Sigmoid colon (tissue), 7 donors: Measurements from ENCODE around the gene CDH13. TPM values are rescaled to one million over a fixed set of nuclear protein-coding genes. Genes with fewer than 3 reads are reported as not detected.

ENCODE experiments used
- DNase-seq: peaks from one replicate; pipeline ENCODE4 v3.0.0-alpha.2; 2019
- H3K27ac ChIP-seq, 4 donors: fragments of 200-600 bp; sonication (generic); one replicate each; pipeline ENCODE4 v1.5.1; 2016 to 2019; ENCODE audit warnings: mild to moderate bottlenecking in 1 of 4
- H3K27me3 ChIP-seq, 3 donors: fragments of 200-600 bp; sonication (generic); one replicate each; pipeline ENCODE4 v1.5.1; 2019; ENCODE audit warnings: mild to moderate bottlenecking in 1 of 3
- H3K36me3 ChIP-seq, 4 donors: fragments of 200-600 bp; sonication (generic); one replicate each; pipeline ENCODE4 v1.5.1; 2016 to 2019
- H3K4me1 ChIP-seq, 4 donors: fragments of 200-600 bp; sonication (generic); one replicate each; pipeline ENCODE4 v1.5.1; 2017 to 2019
- H3K4me3 ChIP-seq, 4 donors: fragments of 200-600 bp; sonication (generic); one replicate each; pipeline ENCODE4 v1.5.1; 2017 to 2019; ENCODE audit warnings: mild to moderate bottlenecking in 2 of 4, moderate library complexity in 1 of 4
- H3K9me3 ChIP-seq, 4 donors: fragments of 200-600 bp in 3 of 4; sonication (generic) in 3 of 4; one replicate each; pipeline versions ENCODE4 v1.5.1 to v1.6.1; 2013 to 2019
- CTCF ChIP-seq, 4 experiments: fragments of 450-650 bp in 3 of 4; fragments of 200-600 bp in 1 of 4; IDR thresholded peaks; one replicate each; pipeline ENCODE4 v1.5.1; 2016 to 2019; ENCODE audit warnings: antibody characterized with exemption in 4 of 4, mild to moderate bottlenecking in 3 of 4, moderate library complexity in 2 of 4
- EP300 ChIP-seq, 4 donors: sonication (generic); formaldehyde crosslinking; IDR thresholded peaks; one replicate each; pipeline ENCODE4 v1.6.1; 2017; ENCODE audit warnings: antibody characterized with exemption in 4 of 4
- POLR2A ChIP-seq, 2 donors: fragments of 450-650 bp; IDR thresholded peaks; one replicate each; pipeline ENCODE4 v1.6.1; 2016; ENCODE audit warnings: antibody characterized with exemption in 2 of 2, mild to moderate bottlenecking in 2 of 2, moderate library complexity in 2 of 2
- POLR2AphosphoS5 ChIP-seq, 4 donors: sonication (generic); formaldehyde crosslinking; IDR thresholded peaks; one replicate each; pipeline ENCODE4 v1.6.1; 2017; ENCODE audit warnings: antibody characterized with exemption in 4 of 4
- WGBS, 2 donors: extraction: QIAGEN DNeasy Blood & Tissue Kit; methylation state at CpG; one replicate each; pipeline ENCODE4 v1.1.7; 2013; 5-methylcytosine and 5-hydroxymethylcytosine counted together
- intact Hi-C: fragments of 100-400 bp; cut with DNase I; formaldehyde crosslinking; loops from one replicate; pipeline ENCODE4 v1.15.1; 2023
- polyA plus RNA-seq, 3 donors: library from polyadenylated mRNA; stranded (reverse); fragments of 200-250 nt; gene quantifications; one replicate each; pipeline ENCODE4 v1.2.3, GENCODE V29; 2013
- total RNA-seq, 4 donors: library from RNA; depleted of rRNA; stranded (reverse); fragments of >200 nt; gene quantifications; one replicate each; pipeline ENCODE4 v1.1.0, GENCODE V29; 2016
- donor health status: healthy with polysubstance abuse.
- donor health status: Bipolar disorder and iron deficiency.
- donor health status: healthy.

The CDH13 gene
- total and polyA plus RNA-seq, 7 donors, result 0.60 to 17.6 (median 11.8) TPM

DNA sequence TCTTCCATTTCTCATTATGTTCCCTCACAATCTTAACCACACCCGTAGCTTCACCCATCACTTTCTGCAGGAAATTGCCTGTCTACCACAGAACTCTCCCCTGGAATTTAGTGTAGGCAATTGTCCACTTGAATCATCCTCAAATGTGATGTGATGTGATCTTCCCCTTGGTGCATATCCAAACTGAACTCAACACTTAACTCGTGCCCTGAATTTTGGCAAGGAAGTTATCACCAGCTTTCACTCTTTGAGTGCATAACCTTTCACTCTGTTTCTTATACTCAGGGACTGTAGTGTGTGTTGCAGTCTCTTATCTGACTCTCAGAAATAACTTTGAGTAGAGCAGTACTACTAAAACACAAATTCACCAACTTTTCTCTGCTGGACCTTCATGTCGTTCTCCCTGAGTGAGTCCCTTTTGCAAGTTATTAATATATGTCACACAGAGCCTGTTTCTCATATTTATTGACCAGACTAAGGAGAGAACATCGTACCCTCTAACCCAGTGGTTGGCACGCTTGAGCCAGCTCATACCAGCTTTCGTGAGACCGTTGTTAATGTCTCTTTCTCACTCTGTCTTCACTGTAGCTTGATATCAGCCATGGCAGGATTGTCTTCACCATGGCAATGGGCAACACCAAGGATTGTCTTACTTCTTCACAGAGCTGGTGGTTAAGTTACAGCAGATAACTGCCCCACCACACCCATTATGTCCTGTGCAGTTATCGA, 622.1 kb downstream of the CDH13 start:
- H3K4me3 ChIP-seq, result no peak overlapping the region
- no peak for DNase-seq
- no peaks in the 10 kb centered on the region for H3K4me1 ChIP-seq
- peak overlapping the region in 2 of 4 donors; percentile 13 to 20 for H3K27ac ChIP-seq
- no peak for TF ChIP-seq POLR2A (IDR thresholded peaks at IDR 0.05)
- no peak for TF ChIP-seq POLR2AphosphoS5 (IDR thresholded peaks at IDR 0.05)
- TF ChIP-seq EP300 (IDR thresholded peaks at IDR 0.05), result no peak
- TF ChIP-seq CTCF (IDR thresholded peaks at IDR 0.05), result no peak
- H3K9me3 ChIP-seq, result no peaks in the 10 kb centered on the region
- no peaks in the 10 kb centered on the region for H3K36me3 ChIP-seq
- 81 to 87% methylated on average over 8 of the region's 8 CpGs for WGBS, 2 donors
- no peaks in the 10 kb centered on the region for H3K27me3 ChIP-seq
- intact Hi-C loops, result no loop called here

- no peaks in the 10 kb centered on the region for H3K4me1 ChIP-seq
- no peak overlapping the region for H3K27ac ChIP-seq
- no peaks in the 10 kb centered on the region for H3K9me3 ChIP-seq
- no peak for TF ChIP-seq EP300 (IDR thresholded peaks at IDR 0.05)
- DNase-seq, result no peak
- H3K4me3 ChIP-seq, result no peak overlapping the region
- intact Hi-C loops, result no loop called here
- WGBS, 2 donors, result 66 to 75% methylated on average over 3 of the region's 3 CpGs
- H3K27me3 ChIP-seq, result no peaks in the 10 kb centered on the region
- H3K36me3 ChIP-seq, result no peaks in the 10 kb centered on the region
Observed at GRCh38 chr16:83253521-83253920, 626.8 kb downstream of the CDH13 start.

GRCh38 chr16:83258366-83258928, 631.7 kb downstream of the CDH13 start:
- Histone ChIP-seq H3K9me3 (no peaks in the 10 kb centered on the region), H3K27me3 (no peaks in the 10 kb centered on the region), H3K27ac (no peak overlapping the region), H3K4me3 (no peak overlapping the region), H3K4me1 (no peaks in the 10 kb centered on the region), H3K36me3 (no peaks in the 10 kb centered on the region)
- intact Hi-C loops, result no loop called here
- 89 to 94% methylated on average over 9 of the region's 9 CpGs for WGBS, 2 donors
- TF ChIP-seq POLR2A (IDR thresholded peaks at IDR 0.05), result no peak
- DNase-seq, result no peak

- no peaks in the 10 kb centered on the region for H3K9me3 ChIP-seq
- no peak overlapping the region for H3K27ac ChIP-seq
- WGBS, 2 donors, result 81 to 85% methylated on average over 7 of the region's 7 CpGs
- no peaks in the 10 kb centered on the region for H3K4me1 ChIP-seq
- H3K36me3 ChIP-seq, result no peaks in the 10 kb centered on the region
- DNase-seq, result no peak
- intact Hi-C loops, result no loop called here
- no peak overlapping the region for H3K4me3 ChIP-seq
- H3K27me3 ChIP-seq, result no peaks in the 10 kb centered on the region
- TF ChIP-seq POLR2A (IDR thresholded peaks at IDR 0.05) (no peak), EP300 (IDR thresholded peaks at IDR 0.05) (no peak), POLR2AphosphoS5 (IDR thresholded peaks at IDR 0.05) (no peak), CTCF (IDR thresholded peaks at IDR 0.05) (no peak)
Observed at GRCh38 chr16:83266848-83267553, 640.2 kb downstream of the CDH13 start.

DNA sequence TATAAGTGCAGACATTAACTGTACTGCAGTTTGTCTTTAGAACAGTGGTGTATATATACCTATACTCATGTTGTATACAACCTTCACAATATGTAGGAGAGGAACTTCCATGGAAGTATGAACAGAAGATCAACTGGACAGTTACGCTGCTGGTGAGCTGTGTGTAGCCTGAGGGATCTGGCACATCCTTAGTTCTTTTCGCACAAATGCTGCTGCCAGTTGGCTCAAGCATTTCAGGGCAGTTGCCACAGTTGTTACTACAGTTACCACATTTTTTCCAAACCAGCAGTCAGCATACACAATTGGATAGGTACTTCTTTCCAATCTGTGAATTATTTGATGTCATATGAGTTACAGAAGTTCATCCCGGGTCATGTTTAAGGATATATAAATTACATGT, 641.4 kb downstream of the CDH13 start:
- Histone ChIP-seq H3K4me3 (no peak overlapping the region), H3K36me3 (no peaks in the 10 kb centered on the region), H3K27me3 (no peaks in the 10 kb centered on the region), H3K9me3 (no peaks in the 10 kb centered on the region), H3K27ac (no peak overlapping the region), H3K4me1 (no peaks in the 10 kb centered on the region)
- intact Hi-C loops, result no loop called here
- WGBS, 2 donors, result 89% methylated on average over 3 of the region's 3 CpGs
- no peak for DNase-seq
- TF ChIP-seq POLR2A (IDR thresholded peaks at IDR 0.05) (no peak), POLR2AphosphoS5 (IDR thresholded peaks at IDR 0.05) (no peak), CTCF (IDR thresholded peaks at IDR 0.05) (no peak), EP300 (IDR thresholded peaks at IDR 0.05) (no peak)
